Chondrocyte (in vitro differentiated cells): Measurements from ENCODE around the gene CHST3. TPM values are rescaled to one million over a fixed set of nuclear protein-coding genes. Genes with fewer than 3 reads are reported as not detected.

Experiments
- DNase-seq: peaks from one replicate; pipeline ENCODE4 v3.0.0; 2021; ENCODE audit warnings: mixed read lengths, low spot score
- H3K27ac Mint-ChIP-seq: one replicate; pipeline ENCODE4 v1.8.0; 2021; ENCODE audit warnings: mild to moderate bottlenecking, moderate library complexity, mixed read lengths; ENCODE audit not compliant: unreplicated experiment
- H3K27me3 Mint-ChIP-seq: 2 replicates; pipeline ENCODE4 v1.8.0; 2021; ENCODE audit warnings: low read depth, mixed read lengths
- H3K36me3 Mint-ChIP-seq: 2 replicates; pipeline ENCODE4 v1.8.0; 2021; ENCODE audit warnings: low read depth, mixed read lengths
- H3K4me1 Mint-ChIP-seq: 2 replicates; pipeline ENCODE4 v1.8.0; 2021; ENCODE audit warnings: low read depth, mild to moderate bottlenecking, mixed read lengths
- H3K4me3 Mint-ChIP-seq: one replicate; pipeline ENCODE4 v1.8.0; 2021; ENCODE audit warnings: mild to moderate bottlenecking, moderate library complexity, mixed read lengths; ENCODE audit not compliant: unreplicated experiment
- H3K9me3 Mint-ChIP-seq: 2 replicates; pipeline ENCODE4 v1.8.0; 2021; ENCODE audit warnings: low read depth, mixed read lengths
- CTCF ChIP-seq: fragments of 200-600 bp; sonication (generic); IDR thresholded peaks from 2 replicates; pipeline ENCODE4 v1.5.0; 2021; ENCODE audit warnings: antibody characterized with exemption, mild to moderate bottlenecking, moderate library complexity
- total RNA-seq: library from RNA; stranded (reverse); gene quantifications from 3 replicates; pipeline ENCODE4 v1.2.1, GENCODE V29; 2021

The CHST3 gene
- total RNA-seq, 1 donor from 2014 or later: 63.2 TPM

DNA sequence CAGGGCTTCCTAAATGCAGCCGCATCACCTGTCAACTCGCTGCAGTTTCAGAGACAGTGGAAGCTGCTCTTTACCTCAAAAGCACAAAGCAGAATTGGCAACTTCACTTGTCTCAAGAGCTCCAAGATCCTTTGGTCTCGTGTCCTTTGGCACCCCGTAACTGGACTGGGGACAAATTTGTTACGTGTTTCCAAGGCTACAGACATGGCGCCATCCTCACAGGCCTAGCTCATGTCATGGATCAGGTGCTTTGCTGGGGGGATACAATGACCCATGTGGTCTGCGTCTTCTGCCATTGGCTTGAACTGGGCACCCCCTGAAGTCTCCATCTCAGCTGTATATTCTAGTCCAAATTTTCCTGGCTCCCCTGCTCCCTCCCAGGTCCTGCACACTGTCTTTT lies 48.6 kb downstream of the CHST3 start:
- no peaks in the 10 kb centered on the region for H3K9me3 Mint-ChIP-seq

DNA sequence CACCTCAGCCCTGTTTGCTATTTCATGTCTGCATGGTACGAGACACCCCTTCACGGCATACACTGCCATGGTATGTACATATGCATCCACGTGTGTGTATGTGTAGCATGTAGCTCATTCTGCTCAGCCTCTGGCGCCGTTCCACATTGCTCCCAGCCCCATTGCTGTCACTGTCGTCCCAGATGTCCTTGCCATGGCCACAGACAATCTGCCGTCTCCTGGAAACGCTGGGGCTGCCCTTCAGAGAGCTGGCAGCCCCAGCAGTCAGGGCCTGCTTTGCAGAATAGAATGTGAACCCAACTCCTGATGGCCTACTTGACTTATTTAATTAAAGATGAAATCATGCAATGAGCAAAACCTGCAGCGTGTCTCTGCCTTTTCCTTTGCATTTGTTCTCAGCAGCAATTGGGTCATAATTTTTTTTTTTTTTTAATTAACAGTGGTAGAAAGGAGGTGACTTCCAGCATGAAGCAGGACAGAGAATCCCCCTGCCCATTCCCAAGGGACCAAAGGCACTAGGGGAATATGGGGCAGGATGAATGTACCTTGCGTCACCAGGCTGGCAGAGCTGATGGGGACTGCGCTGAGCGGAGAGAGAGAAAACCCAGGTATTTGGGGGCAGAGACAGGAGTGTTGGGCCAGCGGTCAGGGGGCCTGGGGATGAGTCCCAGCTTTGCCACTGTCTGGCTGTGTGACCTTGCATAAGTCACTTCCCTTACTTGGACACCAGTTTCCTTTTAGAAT lies 49.2 kb downstream of the CHST3 start:
- H3K4me3 Mint-ChIP-seq: no peak overlapping the region
- H3K4me1 Mint-ChIP-seq: peaks cover 65% of the 10 kb centered on the region
- no peaks in the 10 kb centered on the region for H3K9me3 Mint-ChIP-seq
- H3K27me3 Mint-ChIP-seq: no peaks in the 10 kb centered on the region
- no peak overlapping the region for H3K27ac Mint-ChIP-seq
- no peak for TF ChIP-seq CTCF
- H3K36me3 Mint-ChIP-seq: peaks cover 18% of the 10 kb centered on the region
- no peak for DNase-seq

More for the DNA sequence above, 48.6 kb downstream of the CHST3 start:
- no peak for DNase-seq
- Mint-ChIP-seq H3K4me3 (no peak overlapping the region), H3K36me3 (peaks cover 18% of the 10 kb centered on the region), H3K27me3 (no peaks in the 10 kb centered on the region), H3K4me1 (peaks cover 59% of the 10 kb centered on the region), H3K27ac (no peak overlapping the region)
- TF ChIP-seq CTCF: no peak

DNA sequence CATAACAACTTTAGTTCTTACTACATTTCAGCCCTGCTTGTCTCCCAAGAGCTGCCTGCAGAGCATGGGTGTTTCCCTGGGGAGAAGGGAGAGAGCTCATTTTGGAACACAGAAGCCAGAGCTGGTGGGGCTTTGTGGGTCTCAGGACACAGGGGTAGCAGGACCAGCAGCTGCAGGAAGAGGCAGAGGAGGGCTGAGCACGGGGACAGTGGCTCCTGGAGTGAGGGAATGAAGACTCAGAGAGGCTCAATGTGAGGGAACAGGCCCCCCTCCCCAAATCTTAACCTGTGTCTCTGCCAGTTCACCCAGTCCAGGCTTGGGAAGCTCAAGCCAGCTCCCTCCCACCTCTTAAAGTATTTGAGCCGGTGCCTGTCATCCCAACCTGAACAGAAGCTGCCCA lies 50.0 kb downstream of the CHST3 start:
- no peak overlapping the region for H3K27ac Mint-ChIP-seq
- H3K9me3 Mint-ChIP-seq: no peaks in the 10 kb centered on the region
- no peak overlapping the region for H3K4me3 Mint-ChIP-seq
- peaks cover 16% of the 10 kb centered on the region for H3K36me3 Mint-ChIP-seq
- TF ChIP-seq CTCF: no peak
- H3K27me3 Mint-ChIP-seq: no peaks in the 10 kb centered on the region
- no peak for DNase-seq
- H3K4me1 Mint-ChIP-seq: peaks cover 59% of the 10 kb centered on the region

DNA sequence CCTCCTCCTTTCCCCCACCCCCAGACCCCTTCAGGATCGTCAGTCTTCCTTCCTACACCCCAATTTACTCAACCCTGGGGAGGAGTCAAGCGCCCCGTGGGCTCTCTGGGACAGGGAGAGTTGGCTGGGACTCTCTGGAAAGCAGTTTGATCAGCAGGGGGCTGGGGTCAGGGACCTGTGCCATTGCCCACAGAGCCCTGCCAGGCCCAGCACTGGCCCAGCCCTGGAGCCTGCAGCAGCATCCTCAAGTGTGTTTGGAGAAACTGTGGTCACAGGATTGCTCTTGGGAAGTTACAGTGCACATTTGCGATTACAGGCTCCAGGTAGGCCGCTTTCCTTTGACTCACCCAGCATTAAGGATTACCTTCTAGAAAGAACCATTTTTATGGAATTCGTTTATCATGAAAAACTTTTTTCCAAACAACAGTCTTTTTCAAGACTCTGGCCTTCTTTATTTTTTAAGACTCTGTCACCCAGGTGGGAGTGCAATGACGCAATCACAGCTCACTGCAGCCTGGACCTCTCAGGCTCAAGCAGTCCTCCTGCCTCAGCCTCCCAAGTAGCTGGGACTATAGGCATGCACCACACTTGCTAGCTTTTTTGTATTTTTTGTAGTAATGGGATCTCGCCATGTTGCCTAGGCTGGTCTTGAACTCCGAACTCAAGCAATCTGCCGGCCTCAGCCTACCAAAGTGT lies 50.7 kb downstream of the CHST3 start:
- peaks cover 57% of the 10 kb centered on the region for H3K4me1 Mint-ChIP-seq
- no peaks in the 10 kb centered on the region for H3K27me3 Mint-ChIP-seq
- no peak for DNase-seq
- H3K27ac Mint-ChIP-seq: no peak overlapping the region
- H3K36me3 Mint-ChIP-seq: peaks cover 13% of the 10 kb centered on the region
- no peaks in the 10 kb centered on the region for H3K9me3 Mint-ChIP-seq
- H3K4me3 Mint-ChIP-seq: no peak overlapping the region
- TF ChIP-seq CTCF: no peak

- H3K9me3 Mint-ChIP-seq: no peaks in the 10 kb centered on the region
- no peak overlapping the region for H3K4me3 Mint-ChIP-seq
- H3K27me3 Mint-ChIP-seq: no peaks in the 10 kb centered on the region
Observed at GRCh38 chr10:72015841-72016240, 51.6 kb downstream of the CHST3 start.

More at GRCh38 chr10:72015841-72016240, 51.6 kb downstream of the CHST3 start:
- DNase-seq: no peak
- peaks cover 8% of the 10 kb centered on the region for H3K36me3 Mint-ChIP-seq
- H3K4me1 Mint-ChIP-seq: peaks cover 48% of the 10 kb centered on the region
- no peak overlapping the region for H3K27ac Mint-ChIP-seq
- TF ChIP-seq CTCF: no peak
